Hepatocyte (in vitro differentiated cells): ENCODE results near the gene PRM3. TPM values are rescaled to one million over a fixed set of nuclear protein-coding genes. Genes with fewer than 3 reads are reported as not detected.

Experiments used
- DNase-seq: peaks from one replicate; pipeline ENCODE4 v3.0.0-alpha.2; 2016; ENCODE audit warnings: low spot score
- H2AFZ ChIP-seq: fragments of 200-600 bp; sonication (generic); 2 replicates; pipeline ENCODE4 v1.6.0; 2016; ENCODE audit warnings: antibody characterized with exemption, mild to moderate bottlenecking
- H3K27ac ChIP-seq: fragments of 200-600 bp; sonication (generic); 2 replicates; pipeline ENCODE4 v1.5.1; 2016; ENCODE audit warnings: mild to moderate bottlenecking
- H3K27me3 ChIP-seq: fragments of 200-600 bp; sonication (generic); 2 replicates; pipeline ENCODE4 v1.6.1; 2016
- H3K36me3 ChIP-seq: fragments of 200-600 bp; sonication (generic); replicated peaks from 2 replicates; pipeline ENCODE4 v1.5.1; 2016; ENCODE audit warnings: low read depth; ENCODE audit not compliant: insufficient read depth
- H3K4me1 ChIP-seq: fragments of 200-600 bp; sonication (generic); 2 replicates; pipeline ENCODE4 v1.5.1; 2016; ENCODE audit warnings: mild to moderate bottlenecking, moderate library complexity; ENCODE audit not compliant: insufficient read depth
- H3K4me2 ChIP-seq: fragments of 200-600 bp; sonication (generic); 2 replicates; pipeline ENCODE4 v1.6.0; 2016
- H3K4me3 ChIP-seq: fragments of 200-600 bp; sonication (generic); 2 replicates; pipeline ENCODE4 v1.5.1; 2016; ENCODE audit warnings: mild to moderate bottlenecking
- H3K79me2 ChIP-seq: fragments of 200-600 bp; sonication (generic); 2 replicates; pipeline ENCODE4 v1.6.0; 2017; ENCODE audit warnings: mild to moderate bottlenecking
- H3K9me2 ChIP-seq: fragments of 200-600 bp; sonication (generic); replicated peaks from 2 replicates; pipeline ENCODE4 v1.6.0; 2017; ENCODE audit warnings: mild to moderate bottlenecking; ENCODE audit not compliant: insufficient read depth
- H3K9me3 ChIP-seq: fragments of 200-600 bp; sonication (generic); 2 replicates; pipeline ENCODE4 v1.5.1; 2016; ENCODE audit warnings: low read depth, mild to moderate bottlenecking
- H4K20me1 ChIP-seq: fragments of 200-600 bp; sonication (generic); 2 replicates; pipeline ENCODE4 v1.6.0; 2016; ENCODE audit warnings: mild to moderate bottlenecking; ENCODE audit not compliant: insufficient read depth, poor library complexity, severe bottlenecking
- CTCF ChIP-seq: fragments of 200-600 bp; sonication (generic); IDR thresholded peaks from 2 replicates; pipeline ENCODE4 v1.5.1; 2016; ENCODE audit warnings: antibody characterized with exemption, mild to moderate bottlenecking; ENCODE audit not compliant: poor library complexity
- EZH2 ChIP-seq: fragments of 200-600 bp; sonication (generic); IDR thresholded peaks from 2 replicates; pipeline ENCODE4 v1.6.1; 2016; ENCODE audit warnings: antibody characterized with exemption, mild to moderate bottlenecking, borderline replicate concordance
- EZH2phosphoT487 ChIP-seq: fragments of 200-600 bp; sonication (generic); IDR thresholded peaks from one replicate; pipeline ENCODE4 v1.6.1; 2018; ENCODE audit warnings: antibody characterized with exemption, mild to moderate bottlenecking, low read depth, moderate library complexity; ENCODE audit not compliant: unreplicated experiment, severe bottlenecking
- WGBS: methylation state at CpG from one replicate; pipeline ENCODE4 v1.1.6; 2016; ENCODE audit warnings: low lambda C conversion rate; ENCODE audit errors: missing lambda C conversion rate; 5-methylcytosine and 5-hydroxymethylcytosine counted together
- polyA plus RNA-seq: library from polyadenylated mRNA; unstranded; fragments of >200 nt; fragmentation: Nextera tagmentation; extraction: Ambion mirVana; gene quantifications from 2 replicates; pipeline ENCODE4 v1.2.1, GENCODE V29; 2016
- total RNA-seq: library from RNA; depleted of rRNA; stranded (reverse); fragments of >200 nt; gene quantifications from 2 replicates; pipeline ENCODE4 v1.2.3, GENCODE V29; 2014

Gene PRM3
- total and polyA plus RNA-seq, 2 experiments from 2014 or later, result not detected

GRCh38 chr16:11250786-11251524 is 22.5 kb downstream of the PRM3 start:
- no peaks in the 10 kb centered on the region for H3K9me3 ChIP-seq
- H4K20me1 ChIP-seq, result peaks cover 35% of the 10 kb centered on the region
- no peak overlapping the region for H3K4me2 ChIP-seq
- WGBS, result 95% methylated on average over 10 of the region's 10 CpGs
- DNase-seq, result no peak
- H2AFZ ChIP-seq, result no peak overlapping the region
- H3K36me3 ChIP-seq, result no peaks in the 10 kb centered on the region
- H3K9me2 ChIP-seq, result no peaks in the 10 kb centered on the region
- no peak overlapping the region for H3K27ac ChIP-seq
- no peaks in the 10 kb centered on the region for H3K27me3 ChIP-seq
- no peak overlapping the region for H3K4me3 ChIP-seq
- H3K4me1 ChIP-seq, result peaks cover 8% of the 10 kb centered on the region
- no peak for TF ChIP-seq EZH2phosphoT487
- no peak for TF ChIP-seq EZH2
- TF ChIP-seq CTCF, result no peak
- peaks cover 31% of the 10 kb centered on the region for H3K79me2 ChIP-seq

GRCh38 chr16:11250091-11250785 is 23.2 kb downstream of the PRM3 start:
- H3K4me3 ChIP-seq, result no peak overlapping the region
- H3K9me2 ChIP-seq, result no peaks in the 10 kb centered on the region
- H3K9me3 ChIP-seq, result no peaks in the 10 kb centered on the region
- peaks cover 32% of the 10 kb centered on the region for H4K20me1 ChIP-seq
- no peaks in the 10 kb centered on the region for H3K36me3 ChIP-seq
- no peak for DNase-seq
- no peak overlapping the region for H3K27ac ChIP-seq
- TF ChIP-seq EZH2 (no peak), CTCF (no peak), EZH2phosphoT487 (no peak)
- peaks cover 28% of the 10 kb centered on the region for H3K79me2 ChIP-seq
- peaks cover 8% of the 10 kb centered on the region for H3K4me1 ChIP-seq
- no peak overlapping the region for H3K4me2 ChIP-seq
- WGBS, result 71% methylated on average over 14 of the region's 16 CpGs
- H3K27me3 ChIP-seq, result no peaks in the 10 kb centered on the region
- no peak overlapping the region for H2AFZ ChIP-seq

GRCh38 chr16:11249233-11250061 is 24.0 kb downstream of the PRM3 start:
- no peak overlapping the region for H3K4me3 ChIP-seq
- no peaks in the 10 kb centered on the region for H3K9me3 ChIP-seq
- H4K20me1 ChIP-seq, result peaks cover 24% of the 10 kb centered on the region
- H2AFZ ChIP-seq, result no peak overlapping the region
- no peak for TF ChIP-seq EZH2
- no peak for TF ChIP-seq EZH2phosphoT487
- no peak for TF ChIP-seq CTCF
- H3K27ac ChIP-seq, result no peak overlapping the region
- H3K4me1 ChIP-seq, result peaks cover 2% of the 10 kb centered on the region
- no peak for DNase-seq
- H3K79me2 ChIP-seq, result peaks cover 20% of the 10 kb centered on the region
- no peaks in the 10 kb centered on the region for H3K27me3 ChIP-seq
- WGBS, result 96% methylated on average over 61 of the region's 63 CpGs
- no peak overlapping the region for H3K4me2 ChIP-seq
- no peaks in the 10 kb centered on the region for H3K9me2 ChIP-seq
- H3K36me3 ChIP-seq, result no peaks in the 10 kb centered on the region
